CD4-positive, alpha-beta T cell treated with Interleukin-17A for 4 hours (primary cell): ENCODE data around the gene ACOT7.

Experiments used
- DNase-seq: peaks from one replicate; pipeline ENCODE4 v3.0.0-alpha.2; 2020; ENCODE audit warnings: mixed read lengths

Gene ACOT7

GRCh38 chr1:6307099-6307498, 86.5 kb downstream of the ACOT7 start:
- DNase-seq: no peak

GRCh38 chr1:6303397-6304012, 90.1 kb downstream of the ACOT7 start:
- no peak for DNase-seq

GRCh38 chr1:6302568-6302967, 91.0 kb downstream of the ACOT7 start:
- DNase-seq: no peak

GRCh38 chr1:6301526-6301925, 92.0 kb downstream of the ACOT7 start:
- DNase-seq: no peak

- no peak for DNase-seq
Observed at GRCh38 chr1:6300342-6301048, 93.1 kb downstream of the ACOT7 start.

- DNase-seq: no peak
Observed at GRCh38 chr1:6299557-6300165, 93.9 kb downstream of the ACOT7 start.

GRCh38 chr1:6298940-6299465, 94.6 kb downstream of the ACOT7 start:
- DNase-seq: no peak

GRCh38 chr1:6298530-6298929, 95.0 kb downstream of the ACOT7 start:
- no peak for DNase-seq

- DNase-seq: no peak
Observed at GRCh38 chr1:6295910-6296309, 97.7 kb downstream of the ACOT7 start.

- no peak for DNase-seq
Observed at GRCh38 chr1:6294890-6295556, 98.5 kb downstream of the ACOT7 start.

GRCh38 chr1:6294080-6294889, 99.3 kb downstream of the ACOT7 start:
- no peak for DNase-seq

- no peak for DNase-seq
Observed at GRCh38 chr1:6292102-6292501, 101.5 kb downstream of the ACOT7 start.

GRCh38 chr1:6288665-6289064, 104.9 kb downstream of the ACOT7 start:
- DNase-seq: no peak

GRCh38 chr1:6288026-6288425, 105.5 kb downstream of the ACOT7 start:
- DNase-seq: no peak

- DNase-seq: no peak
Observed at GRCh38 chr1:6287431-6287886, 106.1 kb downstream of the ACOT7 start.

GRCh38 chr1:6287029-6287428, 106.5 kb downstream of the ACOT7 start:
- DNase-seq: no peak

- DNase-seq: no peak
Observed at GRCh38 chr1:6286266-6286665, 107.3 kb downstream of the ACOT7 start.

GRCh38 chr1:6285336-6285735, 108.2 kb downstream of the ACOT7 start:
- DNase-seq: no peak

- no peak for DNase-seq
Observed at GRCh38 chr1:6282577-6283270, 110.8 kb downstream of the ACOT7 start.

- DNase-seq: no peak
Observed at GRCh38 chr1:6281511-6282402, 111.8 kb downstream of the ACOT7 start.
